Measurements from ENCODE around the gene OR3A2. TPM values are rescaled to one million over a fixed set of nuclear protein-coding genes. Genes with fewer than 3 reads are reported as not detected.
"Not testable (repeated sequence)": the region's sequence is repeated elsewhere in the genome, so short reads cannot be mapped to it uniquely, and the experiment has no call there.

OR3A2 gene
- total RNA-seq, 2 donors from 2014 or later, result not detected

GRCh38 chr17:3418222-3418621 is 32.1 kb upstream of the OR3A2 start:
- TF ChIP-seq CTCF (conservative IDR thresholded peaks at IDR 0.05), result no peak
- Histone ChIP-seq H3K27ac (ENCODE audit: low read depth, low read length) (no peak overlapping the region), H3K4me3 (ENCODE audit: low read length) (no peak overlapping the region), H3K36me3 (ENCODE audit: control insufficient read depth, insufficient read depth, low read length) (no peaks in the 10 kb centered on the region), H3K4me1 (ENCODE audit: control insufficient read depth, insufficient read depth, low read length) (no peaks in the 10 kb centered on the region), H3K9me3 (ENCODE audit: control insufficient read depth, low read length) (peaks cover 10% of the 10 kb centered on the region), H3K9ac (ENCODE audit: extremely low read depth, low read length, poor library complexity, severe bottlenecking) (no peak overlapping the region), H3K27me3 (ENCODE audit: control insufficient read depth, insufficient read depth, low read length, poor library complexity, severe bottlenecking) (no peaks in the 10 kb centered on the region)
- Mint-ChIP-seq H3K4me3 (no peak overlapping the region), H3K36me3 (ENCODE audit: low read depth) (no peaks in the 10 kb centered on the region), H3K9me3 (peaks cover 60% of the 10 kb centered on the region), H3K27me3 (ENCODE audit: insufficient read depth) (no peaks in the 10 kb centered on the region), H3K27ac (no peak overlapping the region), H3K4me1 (no peaks in the 10 kb centered on the region)
- WGBS, 2 experiments (ENCODE audit: insufficient coverage in 1 of 2, insufficient read length in 1 of 2), result 25 to 29% methylated on average over 1 to 2 of the region's 2 CpGs
- DNase-seq, result no peak

GRCh38 chr17:3415610-3416009 is 29.5 kb upstream of the OR3A2 start:
- Mint-ChIP-seq H3K27me3 (ENCODE audit: insufficient read depth) (no peaks in the 10 kb centered on the region), H3K4me3 (no peak overlapping the region), H3K4me1 (no peaks in the 10 kb centered on the region), H3K36me3 (ENCODE audit: low read depth) (no peaks in the 10 kb centered on the region), H3K27ac (no peak overlapping the region), H3K9me3 (peaks cover 56% of the 10 kb centered on the region)
- Histone ChIP-seq H3K9ac (ENCODE audit: extremely low read depth, low read length, poor library complexity, severe bottlenecking) (no peak overlapping the region), H3K9me3 (ENCODE audit: control insufficient read depth, low read length) (peaks cover 6% of the 10 kb centered on the region), H3K4me3 (ENCODE audit: low read length) (no peak overlapping the region), H3K36me3 (ENCODE audit: control insufficient read depth, insufficient read depth, low read length) (no peaks in the 10 kb centered on the region), H3K27me3 (ENCODE audit: control insufficient read depth, insufficient read depth, low read length, poor library complexity, severe bottlenecking) (no peaks in the 10 kb centered on the region), H3K4me1 (ENCODE audit: control insufficient read depth, insufficient read depth, low read length) (no peaks in the 10 kb centered on the region), H3K27ac (ENCODE audit: low read depth, low read length) (no peak overlapping the region)
- WGBS, 2 experiments (ENCODE audit: insufficient coverage in 1 of 2, insufficient read length in 1 of 2), result 73 to 75% methylated on average over 3 to 4 of the region's 5 CpGs
- DNase-seq, result no peak
- TF ChIP-seq CTCF (conservative IDR thresholded peaks at IDR 0.05), result no peak

GRCh38 chr17:3412216-3412615 is 26.1 kb upstream of the OR3A2 start:
- H3K4me1 ChIP-seq (ENCODE audit: control insufficient read depth, insufficient read depth, low read length); H3K27ac ChIP-seq (ENCODE audit: low read depth, low read length); H3K4me3 ChIP-seq (ENCODE audit: low read length); H3K9ac ChIP-seq (ENCODE audit: extremely low read depth, low read length, poor library complexity, severe bottlenecking); H3K4me3 Mint-ChIP-seq; H3K36me3 Mint-ChIP-seq (ENCODE audit: low read depth); H3K27me3 ChIP-seq (ENCODE audit: control insufficient read depth, insufficient read depth, low read length, poor library complexity, severe bottlenecking); H3K36me3 ChIP-seq (ENCODE audit: control insufficient read depth, insufficient read depth, low read length); H3K27ac Mint-ChIP-seq; H3K27me3 Mint-ChIP-seq (ENCODE audit: insufficient read depth); H3K4me1 Mint-ChIP-seq; DNase-seq: not testable (repeated sequence)
- H3K9me3 Mint-ChIP-seq, result peaks cover 64% of the 10 kb centered on the region
- peaks cover 15% of the 10 kb centered on the region for H3K9me3 ChIP-seq (ENCODE audit: control insufficient read depth, low read length)
- WGBS, 2 experiments (ENCODE audit: insufficient coverage in 1 of 2, insufficient read length in 1 of 2), result 88% methylated on average over 3 of the region's 16 CpGs; no CpG with 5 or more reads in 1 of the 2 experiments

- H3K4me3 Mint-ChIP-seq, result no peak within 1 kb of the TSS
- no peaks in the 10 kb centered on the region for H3K36me3 ChIP-seq (ENCODE audit: control insufficient read depth, insufficient read depth, low read length)
- no peaks in the 10 kb centered on the region for H3K27me3 Mint-ChIP-seq (ENCODE audit: insufficient read depth)
- no peak within 1 kb of the TSS for H3K4me3 ChIP-seq (ENCODE audit: low read length)
- no peak for DNase-seq
- no peak for TF ChIP-seq CTCF (conservative IDR thresholded peaks at IDR 0.05)
- no peaks in the 10 kb centered on the region for H3K4me1 ChIP-seq (ENCODE audit: control insufficient read depth, insufficient read depth, low read length)
- peaks cover 25% of the 10 kb centered on the region for H3K9me3 ChIP-seq (ENCODE audit: control insufficient read depth, low read length)
- WGBS, 2 experiments (ENCODE audit: insufficient coverage in 1 of 2, insufficient read length in 1 of 2), result 80 to 84% methylated on average over 2 to 3 of the region's 3 CpGs
- H3K27me3 ChIP-seq (ENCODE audit: control insufficient read depth, insufficient read depth, low read length, poor library complexity, severe bottlenecking), result no peaks in the 10 kb centered on the region
- H3K27ac ChIP-seq (ENCODE audit: low read depth, low read length), result no peak within 1 kb of the TSS
- no peaks in the 10 kb centered on the region for H3K36me3 Mint-ChIP-seq (ENCODE audit: low read depth)
- H3K9ac ChIP-seq (ENCODE audit: extremely low read depth, low read length, poor library complexity, severe bottlenecking), result no peak within 1 kb of the TSS
- H3K27ac Mint-ChIP-seq, result no peak within 1 kb of the TSS
- peaks cover 70% of the 10 kb centered on the region for H3K9me3 Mint-ChIP-seq
- H3K4me1 Mint-ChIP-seq, result no peaks in the 10 kb centered on the region
These were observed 25.0 kb upstream of the OR3A2 start, which contains the start of gene OR3A3 for GRCh38 chr17:3411070-3411469. Gene OR3A3, plus strand, starts transcription at chr17:3411370.

- DNase-seq; H3K36me3 Mint-ChIP-seq (ENCODE audit: low read depth); H3K4me3 Mint-ChIP-seq; H3K4me1 ChIP-seq (ENCODE audit: control insufficient read depth, insufficient read depth, low read length); H3K27me3 Mint-ChIP-seq (ENCODE audit: insufficient read depth); H3K27ac ChIP-seq (ENCODE audit: low read depth, low read length); H3K4me1 Mint-ChIP-seq; H3K27ac Mint-ChIP-seq; H3K9ac ChIP-seq (ENCODE audit: extremely low read depth, low read length, poor library complexity, severe bottlenecking); H3K4me3 ChIP-seq (ENCODE audit: low read length); H3K36me3 ChIP-seq (ENCODE audit: control insufficient read depth, insufficient read depth, low read length); H3K27me3 ChIP-seq (ENCODE audit: control insufficient read depth, insufficient read depth, low read length, poor library complexity, severe bottlenecking): not testable (repeated sequence)
- 40 to 100% methylated on average over 1 of the region's 1 CpG for WGBS, 2 experiments (ENCODE audit: insufficient coverage in 1 of 2, insufficient read length in 1 of 2)
- peaks cover 27% of the 10 kb centered on the region for H3K9me3 ChIP-seq (ENCODE audit: control insufficient read depth, low read length)
- peaks cover 83% of the 10 kb centered on the region for H3K9me3 Mint-ChIP-seq
These were observed 17.7 kb upstream of the OR3A2 start for GRCh38 chr17:3403856-3404255.
